Right lobe of liver (tissue), 6 donors: ENCODE data around the gene CDC14A. TPM values are rescaled to one million over a fixed set of nuclear protein-coding genes. Genes with fewer than 3 reads are reported as not detected.

Experiments
- ATAC-seq, 4 donors: fragments of 200-7000 bp; cut with Tn5 transposase; one replicate each; pipeline ENCODE4 v1.9.1; 2020; ENCODE audit warnings: mild to moderate bottlenecking in 4 of 4, moderate library complexity in 4 of 4
- DNase-seq, 3 donors: peaks; one replicate each; pipeline ENCODE4 v3.0.0-alpha.2; 2020
- H3K27ac ChIP-seq, 3 donors: fragments of 200-600 bp; one replicate each; pipeline ENCODE4 v1.8.0; 2022
- H3K27me3 ChIP-seq, 2 donors: fragments of 200-600 bp; one replicate each; pipeline ENCODE4 v1.8.0; 2022
- H3K36me3 ChIP-seq, 4 donors: fragments of 200-600 bp; sonication (generic) in 1 of 4; one replicate each; pipeline versions ENCODE4 v1.5.1 to v1.8.0; 2017 to 2022; ENCODE audit warnings: control low read depth in 1 of 4
- H3K4me1 ChIP-seq, 4 donors: fragments of 200-600 bp; sonication (generic) in 1 of 4; one replicate each; pipeline versions ENCODE4 v1.5.1 to v1.8.0; 2017 to 2022; ENCODE audit warnings: control low read depth in 1 of 4
- H3K4me3 ChIP-seq, 3 donors: fragments of 200-600 bp; one replicate each; pipeline ENCODE4 v1.8.0; 2022
- H3K9me3 ChIP-seq, 4 donors: fragments of 200-600 bp; sonication (generic) in 1 of 4; one replicate each; pipeline versions ENCODE4 v1.5.1 to v1.8.0; 2017 to 2022; ENCODE audit warnings: control low read depth in 1 of 4
- POLR2A ChIP-seq: fragments of 450-650 bp; IDR thresholded peaks from one replicate; pipeline ENCODE4 v1.6.1; 2017; ENCODE audit warnings: antibody characterized with exemption, mild to moderate bottlenecking
- WGBS: methylation state at CpG from one replicate; pipeline ENCODE4 v1.1.6; 2018; ENCODE audit warnings: low coverage, low lambda C conversion rate; ENCODE audit not compliant: insufficient coverage; ENCODE audit errors: missing lambda C conversion rate; 5-methylcytosine and 5-hydroxymethylcytosine counted together
- intact Hi-C, 2 donors: fragments of 100-400 bp; cut with DNase I; formaldehyde crosslinking; loops; one replicate each; pipeline versions ENCODE4 v1.11.2 to v1.14.1; 2022
- total RNA-seq, 6 experiments: library from RNA; depleted of rRNA in 2 of 6; stranded (reverse); fragments of >200 nt in 2 of 6; fragmentation: NEBNext Ultra II Directional in 3 of 6; extraction: Animal tissue kit (Norgen Biotek cat#: 25700) in 3 of 6; gene quantifications; one replicate each; pipeline versions ENCODE4 v1.1.0 to v1.2.4, GENCODE V29; 2016 to 2023
- TF ChIP-seq, protein P1 (sequence below), 4 donors: fragments of 200-600 bp in 3 of 4; fragments of 450-650 bp in 1 of 4; IDR thresholded peaks; one replicate each; pipeline versions ENCODE4 v1.5.1 to v1.8.0; 2016 to 2022; ENCODE audit warnings: antibody characterized with exemption in 4 of 4, mild to moderate bottlenecking in 2 of 4
- donor health status: DM: no; HTN: yes; CAD: no.
- donor health status: DM: no; HTN: no; CAD: no.
- donor health status: DM: no; HTN: no; CAD: no.
- donor health status: DM: no; HTN: yes; CAD: no.
- donor health status: DM: no; HTN: yes; CAD: no.

Gene CDC14A
- total RNA-seq, 6 experiments from 2014 or later = 1.1 to 3.3 (median 1.6) TPM

DNA sequence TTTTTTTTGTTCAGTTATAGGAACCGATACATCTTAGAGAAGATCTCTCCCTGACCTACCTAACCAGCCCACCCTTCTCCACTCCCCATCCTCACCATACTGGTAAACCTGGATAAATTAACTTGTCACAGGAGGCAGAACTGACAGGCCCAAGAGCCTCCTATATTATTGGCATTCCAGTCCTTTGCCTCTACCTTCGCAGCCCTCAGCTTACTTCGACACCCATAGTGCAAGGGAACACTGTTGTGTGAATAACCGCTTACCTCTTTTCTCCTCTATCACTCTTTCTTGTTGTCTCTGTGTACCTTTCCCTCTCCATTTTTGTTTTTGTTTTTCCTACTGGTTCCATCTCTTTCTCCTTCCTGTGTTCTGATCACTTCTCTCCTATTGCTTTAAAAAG is 58.7 kb downstream of the CDC14A start:
- TF ChIP-seq, protein P1, sequence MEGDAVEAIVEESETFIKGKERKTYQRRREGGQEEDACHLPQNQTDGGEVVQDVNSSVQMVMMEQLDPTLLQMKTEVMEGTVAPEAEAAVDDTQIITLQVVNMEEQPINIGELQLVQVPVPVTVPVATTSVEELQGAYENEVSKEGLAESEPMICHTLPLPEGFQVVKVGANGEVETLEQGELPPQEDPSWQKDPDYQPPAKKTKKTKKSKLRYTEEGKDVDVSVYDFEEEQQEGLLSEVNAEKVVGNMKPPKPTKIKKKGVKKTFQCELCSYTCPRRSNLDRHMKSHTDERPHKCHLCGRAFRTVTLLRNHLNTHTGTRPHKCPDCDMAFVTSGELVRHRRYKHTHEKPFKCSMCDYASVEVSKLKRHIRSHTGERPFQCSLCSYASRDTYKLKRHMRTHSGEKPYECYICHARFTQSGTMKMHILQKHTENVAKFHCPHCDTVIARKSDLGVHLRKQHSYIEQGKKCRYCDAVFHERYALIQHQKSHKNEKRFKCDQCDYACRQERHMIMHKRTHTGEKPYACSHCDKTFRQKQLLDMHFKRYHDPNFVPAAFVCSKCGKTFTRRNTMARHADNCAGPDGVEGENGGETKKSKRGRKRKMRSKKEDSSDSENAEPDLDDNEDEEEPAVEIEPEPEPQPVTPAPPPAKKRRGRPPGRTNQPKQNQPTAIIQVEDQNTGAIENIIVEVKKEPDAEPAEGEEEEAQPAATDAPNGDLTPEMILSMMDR (IDR thresholded peaks at IDR 0.05) = no peak
- no peak for TF ChIP-seq POLR2A
- no peak overlapping the region for H3K27ac ChIP-seq
- no peak for DNase-seq
- intact Hi-C loops = no loop called here
- H3K27me3 ChIP-seq = no peaks in the 10 kb centered on the region
- no peaks in the 10 kb centered on the region for H3K4me1 ChIP-seq
- no peak overlapping the region for H3K4me3 ChIP-seq
- H3K9me3 ChIP-seq = no peaks in the 10 kb centered on the region
- no peak for ATAC-seq
- H3K36me3 ChIP-seq = no peaks in the 10 kb centered on the region
- 85% methylated on average over 4 of the region's 4 CpGs for whole genome bisulfite sequencing

DNA sequence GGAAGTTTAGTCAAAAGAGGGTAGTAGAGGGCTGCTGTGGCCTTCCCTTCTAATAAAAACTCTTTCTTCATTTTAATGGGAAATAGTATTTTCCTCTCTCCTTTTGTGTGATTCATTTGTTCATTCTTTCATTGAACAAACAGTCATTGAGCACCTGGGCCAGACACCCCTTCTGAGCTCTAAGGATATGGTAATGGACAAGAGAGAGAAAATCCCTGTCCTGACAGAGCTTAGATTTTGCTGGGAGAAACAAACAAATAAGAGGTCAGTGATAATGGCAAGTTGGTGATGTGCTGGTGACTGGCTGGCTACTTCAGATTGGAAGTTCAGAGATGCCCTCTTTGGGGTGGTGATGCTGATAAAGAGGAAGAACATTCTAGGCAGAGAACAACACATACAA is 59.3 kb downstream of the CDC14A start:
- Histone ChIP-seq H3K27ac (no peak overlapping the region), H3K27me3 (no peaks in the 10 kb centered on the region), H3K36me3 (no peaks in the 10 kb centered on the region), H3K9me3 (no peaks in the 10 kb centered on the region), H3K4me1 (no peaks in the 10 kb centered on the region), H3K4me3 (no peak overlapping the region)
- DNase-seq = no peak
- no peak for TF ChIP-seq POLR2A
- TF ChIP-seq, protein P1 (IDR thresholded peaks at IDR 0.05) = no peak
- no peak for ATAC-seq
- intact Hi-C loops = no loop called here

DNA sequence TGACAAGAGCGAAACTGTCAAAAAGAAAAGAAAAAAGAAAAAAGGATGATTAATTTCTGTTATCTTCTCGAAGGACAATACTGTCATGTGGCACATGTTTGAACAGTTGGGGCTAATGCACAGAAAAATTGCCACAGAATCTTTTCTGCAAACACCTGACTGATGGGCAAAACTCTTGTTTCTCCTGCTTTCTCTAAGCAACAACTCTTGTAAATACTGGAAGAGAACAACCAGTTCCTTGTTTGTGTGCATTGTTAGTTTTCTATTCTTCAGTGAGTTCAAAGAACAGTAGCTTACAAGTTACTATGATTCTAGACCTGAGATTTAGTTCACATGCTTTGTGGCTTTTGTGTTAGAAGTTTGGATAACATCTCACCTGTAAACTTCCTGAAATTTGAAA is 60.7 kb downstream of the CDC14A start:
- H3K27ac ChIP-seq = no peak overlapping the region
- DNase-seq = no peak

DNA sequence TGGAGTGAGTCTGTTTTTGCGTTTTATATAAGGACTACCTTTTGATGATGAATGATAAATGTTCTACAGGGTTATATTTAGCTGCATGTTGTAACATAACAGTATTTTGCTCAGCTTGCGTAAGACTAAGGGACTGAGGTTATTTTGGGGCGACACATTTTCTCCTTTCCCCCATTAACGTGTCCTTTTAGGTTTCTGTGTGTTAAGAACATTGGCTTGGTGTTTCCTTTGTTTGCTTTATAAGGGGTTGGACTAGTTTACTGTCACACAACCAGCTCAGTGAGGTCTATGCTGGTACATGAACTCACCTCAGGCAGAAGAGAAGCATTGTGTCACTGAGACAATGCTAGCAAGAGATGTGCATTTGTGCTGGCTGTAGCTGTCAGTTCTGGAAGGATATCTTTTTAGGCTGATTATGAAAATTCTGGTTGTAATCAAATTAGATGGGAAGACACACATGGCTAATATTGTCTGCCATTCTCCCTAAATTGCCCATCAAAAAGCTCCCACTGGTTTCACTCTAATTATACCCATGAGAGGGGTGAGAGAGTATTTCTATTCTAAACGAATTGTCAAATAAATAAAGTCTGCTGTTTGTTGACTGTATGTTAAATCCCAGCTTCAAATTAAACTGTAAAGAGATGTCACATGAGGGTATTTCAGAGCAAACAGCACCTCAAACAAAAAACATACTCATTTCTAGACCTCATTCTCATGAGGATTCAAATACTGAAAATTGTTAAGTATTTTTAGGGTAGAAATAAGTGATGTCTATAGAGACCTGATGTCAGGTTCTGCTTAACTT is 62.6 kb downstream of the CDC14A start:
- no peaks in the 10 kb centered on the region for H3K27me3 ChIP-seq
- H3K36me3 ChIP-seq = no peaks in the 10 kb centered on the region
- H3K4me3 ChIP-seq = no peak overlapping the region
- no peak for TF ChIP-seq POLR2A
- ATAC-seq (peak in 1 of 4 donors; percentile 38), DNase-seq (no peak)
- H3K27ac ChIP-seq = no peak overlapping the region
- H3K9me3 ChIP-seq = no peaks in the 10 kb centered on the region
- intact Hi-C loops = no loop called here
- WGBS = 65% methylated on average over 5 of the region's 5 CpGs
- no peaks in the 10 kb centered on the region for H3K4me1 ChIP-seq

More for the DNA sequence above, 60.7 kb downstream of the CDC14A start:
- no CpG with 5 or more reads among the region's 2 CpGs for WGBS
- TF ChIP-seq, protein P1 (IDR thresholded peaks at IDR 0.05) = no peak
- no peak for TF ChIP-seq POLR2A
- ATAC-seq = no peak
- H3K4me3 ChIP-seq = no peak overlapping the region
- no peaks in the 10 kb centered on the region for H3K36me3 ChIP-seq
- H3K4me1 ChIP-seq = no peaks in the 10 kb centered on the region
- H3K27me3 ChIP-seq = no peaks in the 10 kb centered on the region
- no peaks in the 10 kb centered on the region for H3K9me3 ChIP-seq
- intact Hi-C loops = no loop called here

DNA sequence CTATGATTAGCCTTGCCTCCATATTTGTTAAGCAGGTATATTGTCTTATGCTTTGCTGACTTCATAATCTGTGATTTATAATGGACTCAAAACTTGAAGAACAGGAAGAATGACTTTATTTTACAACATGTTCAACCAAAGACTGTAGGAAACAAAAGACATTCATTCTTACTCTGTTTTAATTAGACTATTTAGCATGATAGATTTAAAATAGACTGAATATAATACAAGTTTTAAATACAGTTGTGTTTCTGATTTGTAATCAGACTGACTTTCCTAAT is 63.1 kb downstream of the CDC14A start:
- ATAC-seq (no peak), DNase-seq (no peak)
- H3K4me3 ChIP-seq = no peak overlapping the region
- no peak overlapping the region for H3K27ac ChIP-seq
- no peaks in the 10 kb centered on the region for H3K4me1 ChIP-seq
- no peaks in the 10 kb centered on the region for H3K36me3 ChIP-seq
- no peaks in the 10 kb centered on the region for H3K27me3 ChIP-seq
- TF ChIP-seq, protein P1 (IDR thresholded peaks at IDR 0.05) = no peak
- no peaks in the 10 kb centered on the region for H3K9me3 ChIP-seq
- intact Hi-C loops = no loop called here
